WERI-Rb-1 (cell line): Measurements from ENCODE around the gene DUSP19.

Experiments used
- DNase-seq: peaks from one replicate; pipeline ENCODE4 v3.0.0-alpha.2; 2020
- H3K27ac ChIP-seq: fragments of 250-450 bp; sonication (Bioruptor Pico); 2 replicates; pipeline ENCODE4 v1.5.1; 2020; ENCODE audit warnings: mild to moderate bottlenecking, moderate library complexity
- H3K27me3 ChIP-seq: fragments of 250-450 bp; sonication (Bioruptor Pico); 2 replicates; pipeline ENCODE4 v1.5.1; 2021; ENCODE audit warnings: mild to moderate bottlenecking, low read depth, moderate library complexity; ENCODE audit not compliant: insufficient read depth, severe bottlenecking
- H3K36me3 ChIP-seq: fragments of 250-450 bp; sonication (Bioruptor Pico); 2 replicates; pipeline ENCODE4 v1.5.1; 2020; ENCODE audit warnings: mild to moderate bottlenecking, moderate library complexity
- H3K4me3 ChIP-seq: 2 replicates; pipeline ENCODE4 v1.5.1; 2011; ENCODE audit warnings: low read depth, mild to moderate bottlenecking, control low read depth, low read length
- H3K9me3 ChIP-seq: fragments of 250-450 bp; sonication (Bioruptor Pico); 2 replicates; pipeline ENCODE4 v1.5.1; 2021; ENCODE audit warnings: mild to moderate bottlenecking, moderate library complexity; ENCODE audit not compliant: severe bottlenecking
- CTCF ChIP-seq: IDR thresholded peaks from 2 replicates; pipeline ENCODE4 v1.5.1; 2011; ENCODE audit warnings: low read depth, mild to moderate bottlenecking, control low read depth, inconsistent platforms, low read length

DUSP19 gene

GRCh38 chr2:183113630-183114029, 35.1 kb downstream of the DUSP19 start:
- Histone ChIP-seq H3K4me3 (no peak overlapping the region), H3K36me3 (no peaks in the 10 kb centered on the region), H3K27me3 (no peaks in the 10 kb centered on the region), H3K27ac (no peak overlapping the region), H3K9me3 (no peaks in the 10 kb centered on the region)
- no peak for TF ChIP-seq CTCF
- no peak for DNase-seq

- no peaks in the 10 kb centered on the region for H3K9me3 ChIP-seq
- DNase-seq: no peak
- H3K27me3 ChIP-seq: no peaks in the 10 kb centered on the region
- H3K27ac ChIP-seq: no peak overlapping the region
- TF ChIP-seq CTCF: no peak
- H3K4me3 ChIP-seq: no peak overlapping the region
- no peaks in the 10 kb centered on the region for H3K36me3 ChIP-seq
Observed at GRCh38 chr2:183117226-183117625, 38.7 kb downstream of the DUSP19 start.

- Histone ChIP-seq H3K4me3 (peak overlapping the region; percentile 99), H3K27ac (peak overlapping the region; percentile 86), H3K9me3 (no peaks in the 10 kb centered on the region), H3K36me3 (no peaks in the 10 kb centered on the region), H3K27me3 (no peaks in the 10 kb centered on the region)
- TF ChIP-seq CTCF: no peak
- no peak for DNase-seq
Observed at GRCh38 chr2:183123117-183123958, 44.8 kb downstream of the DUSP19 start.

GRCh38 chr2:183123959-183124221, 45.3 kb downstream of the DUSP19 start:
- H3K9me3 ChIP-seq: no peaks in the 10 kb centered on the region
- H3K4me3 ChIP-seq: peak overlapping the region; percentile 99
- H3K27me3 ChIP-seq: no peaks in the 10 kb centered on the region
- H3K27ac ChIP-seq: peak overlapping the region; percentile 86
- peaks cover 3% of the 10 kb centered on the region for H3K36me3 ChIP-seq
- no peak for DNase-seq
- TF ChIP-seq CTCF: no peak

- TF ChIP-seq CTCF: no peak
- DNase-seq: peak; percentile 87
- Histone ChIP-seq H3K9me3 (no peaks in the 10 kb centered on the region), H3K27ac (peak within 1 kb of the TSS; percentile 86), H3K27me3 (no peaks in the 10 kb centered on the region), H3K4me3 (peak within 1 kb of the TSS; percentile 99), H3K36me3 (peaks cover 5% of the 10 kb centered on the region)
Observed at GRCh38 chr2:183124222-183124956, 45.8 kb downstream of the DUSP19 start, which contains the start of gene NUP35. NUP35 (plus strand) TSS chr2:183124443; CDS start chr2:183124458, 15 bp downstream.
